ENCODE results near the gene RNF180. TPM values are rescaled to one million over a fixed set of nuclear protein-coding genes. Genes with fewer than 3 reads are reported as not detected.
"Not testable (repeated sequence)": the region's sequence is repeated elsewhere in the genome, so short reads cannot be mapped to it uniquely, and the experiment has no call there.

RNF180 gene
- total and polyA plus RNA-seq, 2 donors (not counting 1 experiment from before 2014, with no cell fraction given) = not detected

DNA sequence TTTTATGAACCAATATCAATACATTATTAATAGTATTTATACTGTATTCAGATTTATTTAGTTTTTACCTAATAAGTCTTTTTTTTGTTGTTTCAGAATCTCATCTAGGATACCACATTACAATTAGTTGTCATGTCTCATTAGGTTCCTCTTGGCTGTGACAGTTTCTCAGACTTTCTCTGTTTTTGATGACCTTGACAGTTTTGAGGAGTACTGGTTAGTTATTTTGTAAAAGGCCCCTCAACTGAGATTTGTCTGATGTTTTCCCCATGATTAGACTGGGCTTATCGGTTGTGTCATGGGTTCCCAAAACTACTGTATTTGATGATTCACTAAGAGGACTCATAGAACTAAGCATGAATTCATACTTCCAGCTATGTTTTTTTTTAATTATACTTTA lies 56.3 kb downstream of the RNF180 start:
- H3K27me3 ChIP-seq (replicated peaks in 1 of 4; ENCODE audit: control extremely low read depth in 1 of 4, control insufficient read depth in 3 of 4, insufficient read depth in 4 of 4, low read length in 3 of 4) = no peaks in the 10 kb centered on the region
- no peaks in the 10 kb centered on the region for H3K36me3 ChIP-seq (replicated peaks in 1 of 2; ENCODE audit: control extremely low read depth in 1 of 2, control insufficient read depth in 1 of 2, extremely low read depth in 1 of 2, insufficient read depth in 2 of 2, low read length in 1 of 2)
- DNase-seq = no peak
- peaks cover 4% of the 10 kb centered on the region for H3K27me3 Mint-ChIP-seq
- CTCF ChIA-PET = no interaction called here
- no peaks in the 10 kb centered on the region for H3K4me1 ChIP-seq (ENCODE audit: control insufficient read depth in 2 of 2, insufficient read depth in 2 of 2, low read length in 2 of 2)
- no peak for TF ChIP-seq EZH2 (IDR thresholded peaks at IDR 0.05; ENCODE audit: borderline replicate concordance, insufficient read depth, low read depth, low read length, poor library complexity, severe bottlenecking)
- TF ChIP-seq, protein P1, sequence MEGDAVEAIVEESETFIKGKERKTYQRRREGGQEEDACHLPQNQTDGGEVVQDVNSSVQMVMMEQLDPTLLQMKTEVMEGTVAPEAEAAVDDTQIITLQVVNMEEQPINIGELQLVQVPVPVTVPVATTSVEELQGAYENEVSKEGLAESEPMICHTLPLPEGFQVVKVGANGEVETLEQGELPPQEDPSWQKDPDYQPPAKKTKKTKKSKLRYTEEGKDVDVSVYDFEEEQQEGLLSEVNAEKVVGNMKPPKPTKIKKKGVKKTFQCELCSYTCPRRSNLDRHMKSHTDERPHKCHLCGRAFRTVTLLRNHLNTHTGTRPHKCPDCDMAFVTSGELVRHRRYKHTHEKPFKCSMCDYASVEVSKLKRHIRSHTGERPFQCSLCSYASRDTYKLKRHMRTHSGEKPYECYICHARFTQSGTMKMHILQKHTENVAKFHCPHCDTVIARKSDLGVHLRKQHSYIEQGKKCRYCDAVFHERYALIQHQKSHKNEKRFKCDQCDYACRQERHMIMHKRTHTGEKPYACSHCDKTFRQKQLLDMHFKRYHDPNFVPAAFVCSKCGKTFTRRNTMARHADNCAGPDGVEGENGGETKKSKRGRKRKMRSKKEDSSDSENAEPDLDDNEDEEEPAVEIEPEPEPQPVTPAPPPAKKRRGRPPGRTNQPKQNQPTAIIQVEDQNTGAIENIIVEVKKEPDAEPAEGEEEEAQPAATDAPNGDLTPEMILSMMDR (IDR thresholded peaks at IDR 0.05) = no peak
- H3K27ac Mint-ChIP-seq = no peak overlapping the region
- no peak overlapping the region for H3K27ac ChIP-seq (ENCODE audit: low read length in 2 of 2)
- ATAC-seq (ENCODE audit: low read depth) = no peak
- no peaks in the 10 kb centered on the region for H3K79me2 ChIP-seq (ENCODE audit: control insufficient read depth, insufficient read depth, low read length)
- intact Hi-C loops (cut with micrococcal nuclease) = no loop called here
- H3K9me3 Mint-ChIP-seq (ENCODE audit: insufficient read depth) = no peaks in the 10 kb centered on the region
- no peak overlapping the region for H3K9ac ChIP-seq (ENCODE audit: low read length)
- H3K4me3 ChIP-seq (ENCODE audit: control extremely low read depth in 1 of 5, extremely low read depth in 1 of 5, insufficient read depth in 1 of 5, low read depth in 2 of 5, low read length in 4 of 5) = no peak overlapping the region
- peaks cover 0 to 9% (median 0%) of the 10 kb centered on the region in 3 donors for H3K9me3 ChIP-seq (ENCODE audit: control extremely low read depth in 1 of 3, control insufficient read depth in 2 of 3, insufficient read depth in 1 of 3, low read length in 2 of 3)
- POLR2A ChIA-PET = no interaction called here
- no peak overlapping the region for H2AFZ ChIP-seq (ENCODE audit: insufficient read depth, low read depth, low read length, poor library complexity, severe bottlenecking)
- no peaks in the 10 kb centered on the region for H4K20me1 ChIP-seq (ENCODE audit: control insufficient read depth, insufficient read depth, low read length, poor library complexity, severe bottlenecking)
- H3K4me3 Mint-ChIP-seq = no peak overlapping the region
- H3K4me2 ChIP-seq (replicated peaks; ENCODE audit: low read depth, low read length, poor library complexity, severe bottlenecking) = no peak overlapping the region
- no CpG with 5 or more reads among the region's 1 CpG for WGBS (ENCODE audit: insufficient coverage)
- no peaks in the 10 kb centered on the region for H3K4me1 Mint-ChIP-seq

DNA sequence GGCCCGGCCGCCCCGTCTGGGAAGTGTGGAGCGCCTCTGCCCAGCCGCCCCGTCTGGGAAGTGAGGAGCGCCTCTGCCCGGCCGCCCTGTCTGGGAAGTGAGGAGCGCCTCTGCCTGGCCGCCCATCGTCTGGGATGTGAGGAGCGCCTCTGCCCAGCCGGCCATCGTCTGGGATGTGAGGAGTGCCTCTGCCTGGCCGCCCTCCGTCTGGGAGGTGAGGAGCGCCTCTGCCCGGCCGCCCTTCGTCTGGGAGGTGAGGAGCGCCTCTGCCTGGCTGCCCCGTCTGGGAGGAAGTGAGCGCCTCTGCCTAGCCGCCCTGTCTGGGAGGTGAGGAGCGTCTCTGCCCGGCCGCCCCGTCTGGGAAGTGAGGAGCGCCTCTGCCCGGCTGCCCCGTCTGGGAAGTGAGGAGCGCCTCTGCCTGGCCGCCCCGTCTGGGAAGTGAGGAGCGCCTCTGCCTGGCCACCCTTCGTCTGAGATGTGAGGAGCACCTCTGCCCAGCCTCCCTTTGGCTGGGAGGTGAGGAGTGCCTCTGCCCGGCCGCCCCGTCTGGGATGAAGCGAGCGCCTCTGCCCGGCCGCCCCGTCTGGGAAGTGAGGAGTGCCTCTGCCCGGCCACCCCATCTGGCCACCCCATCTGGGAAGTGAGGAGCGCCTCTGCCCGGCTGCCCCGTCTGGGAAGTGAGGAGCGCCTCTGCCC lies 59.8 kb downstream of the RNF180 start:
- 94% methylated on average over 45 of the region's 50 CpGs for WGBS (ENCODE audit: insufficient coverage)
- intact Hi-C loops (cut with micrococcal nuclease) = not testable (repeated sequence)

GRCh38 chr5:64227131-64227537 lies 61.5 kb downstream of the RNF180 start:
- DNase-seq; H3K9me3 ChIP-seq (ENCODE audit: control extremely low read depth in 1 of 3, control insufficient read depth in 2 of 3, insufficient read depth in 1 of 3, low read length in 2 of 3); ATAC-seq (ENCODE audit: low read depth); H3K27ac Mint-ChIP-seq; H3K9me3 Mint-ChIP-seq (ENCODE audit: insufficient read depth); H4K20me1 ChIP-seq (ENCODE audit: control insufficient read depth, insufficient read depth, low read length, poor library complexity, severe bottlenecking); H3K4me1 Mint-ChIP-seq; H3K27me3 ChIP-seq (replicated peaks in 1 of 4; ENCODE audit: control extremely low read depth in 1 of 4, control insufficient read depth in 3 of 4, insufficient read depth in 4 of 4, low read length in 3 of 4); H3K4me3 Mint-ChIP-seq; H3K9ac ChIP-seq (ENCODE audit: low read length); H3K27me3 Mint-ChIP-seq; POLR2A ChIA-PET; intact Hi-C loops (cut with micrococcal nuclease); H3K79me2 ChIP-seq (ENCODE audit: control insufficient read depth, insufficient read depth, low read length); CTCF ChIA-PET; H3K27ac ChIP-seq (ENCODE audit: low read length in 2 of 2); H3K36me3 ChIP-seq (replicated peaks in 1 of 2; ENCODE audit: control extremely low read depth in 1 of 2, control insufficient read depth in 1 of 2, extremely low read depth in 1 of 2, insufficient read depth in 2 of 2, low read length in 1 of 2); H3K4me3 ChIP-seq (ENCODE audit: control extremely low read depth in 1 of 5, extremely low read depth in 1 of 5, insufficient read depth in 1 of 5, low read depth in 2 of 5, low read length in 4 of 5); H3K4me1 ChIP-seq (ENCODE audit: control insufficient read depth in 2 of 2, insufficient read depth in 2 of 2, low read length in 2 of 2); H3K4me2 ChIP-seq (replicated peaks; ENCODE audit: low read depth, low read length, poor library complexity, severe bottlenecking); H2AFZ ChIP-seq (ENCODE audit: insufficient read depth, low read depth, low read length, poor library complexity, severe bottlenecking): not testable (repeated sequence)
- WGBS (ENCODE audit: insufficient coverage) = 82% methylated on average over 6 of the region's 7 CpGs

More for the DNA sequence above, 59.8 kb downstream of the RNF180 start:
- CTCF ChIA-PET; H3K4me3 Mint-ChIP-seq; ATAC-seq (ENCODE audit: low read depth); H4K20me1 ChIP-seq (ENCODE audit: control insufficient read depth, insufficient read depth, low read length, poor library complexity, severe bottlenecking); H2AFZ ChIP-seq (ENCODE audit: insufficient read depth, low read depth, low read length, poor library complexity, severe bottlenecking); H3K79me2 ChIP-seq (ENCODE audit: control insufficient read depth, insufficient read depth, low read length); H3K27me3 ChIP-seq (replicated peaks in 1 of 4; ENCODE audit: control extremely low read depth in 1 of 4, control insufficient read depth in 3 of 4, insufficient read depth in 4 of 4, low read length in 3 of 4); H3K4me2 ChIP-seq (replicated peaks; ENCODE audit: low read depth, low read length, poor library complexity, severe bottlenecking); H3K4me1 ChIP-seq (ENCODE audit: control insufficient read depth in 2 of 2, insufficient read depth in 2 of 2, low read length in 2 of 2); H3K36me3 ChIP-seq (replicated peaks in 1 of 2; ENCODE audit: control extremely low read depth in 1 of 2, control insufficient read depth in 1 of 2, extremely low read depth in 1 of 2, insufficient read depth in 2 of 2, low read length in 1 of 2); H3K4me3 ChIP-seq (ENCODE audit: control extremely low read depth in 1 of 5, extremely low read depth in 1 of 5, insufficient read depth in 1 of 5, low read depth in 2 of 5, low read length in 4 of 5); H3K27me3 Mint-ChIP-seq; H3K9me3 Mint-ChIP-seq (ENCODE audit: insufficient read depth); H3K27ac ChIP-seq (ENCODE audit: low read length in 2 of 2); DNase-seq; H3K27ac Mint-ChIP-seq; H3K4me1 Mint-ChIP-seq; H3K9me3 ChIP-seq (ENCODE audit: control extremely low read depth in 1 of 3, control insufficient read depth in 2 of 3, insufficient read depth in 1 of 3, low read length in 2 of 3); H3K9ac ChIP-seq (ENCODE audit: low read length); POLR2A ChIA-PET: not testable (repeated sequence)
